SK-N-MC (cell line): ENCODE measurements around the gene CDH9.

ENCODE experiments used
- EZH2 ChIP-seq: fragments of 200-600 bp; sonication (generic); IDR thresholded peaks from one replicate; pipeline ENCODE4 v1.6.1; 2017; ENCODE audit warnings: antibody characterized with exemption
- POLR2AphosphoS5 ChIP-seq: IDR thresholded peaks from 2 replicates; pipeline ENCODE4 v1.6.1; 2012; ENCODE audit warnings: mild to moderate bottlenecking, low read depth, low read length, borderline replicate concordance

DNA sequence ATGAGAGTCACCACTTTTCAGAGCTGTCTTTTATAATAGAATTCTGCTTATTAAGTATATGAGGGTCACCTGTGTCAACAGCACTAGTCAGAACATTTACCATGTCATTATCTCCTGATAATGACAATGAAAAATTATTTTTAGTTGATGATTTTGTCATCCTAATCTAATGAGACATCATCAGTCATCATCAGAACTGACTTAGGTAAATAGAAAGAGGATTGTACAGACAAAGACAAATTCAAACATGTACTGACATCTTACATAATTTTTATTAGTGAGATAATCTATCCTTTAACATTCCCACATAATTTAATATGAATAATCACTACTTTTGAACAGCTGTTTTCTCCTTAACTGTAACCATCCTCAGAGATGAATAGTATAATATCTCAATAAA, 22.6 kb downstream of the CDH9 start:
- TF ChIP-seq EZH2 (no peak), POLR2AphosphoS5 (no peak)
